ENCODE measurements around the gene CCDC183. TPM values are rescaled to one million over a fixed set of nuclear protein-coding genes. Genes with fewer than 3 reads are reported as not detected.

CCDC183 gene
- total and polyA plus RNA-seq, 8 donors: 2.4 to 10.7 (median 3.1) TPM

DNA sequence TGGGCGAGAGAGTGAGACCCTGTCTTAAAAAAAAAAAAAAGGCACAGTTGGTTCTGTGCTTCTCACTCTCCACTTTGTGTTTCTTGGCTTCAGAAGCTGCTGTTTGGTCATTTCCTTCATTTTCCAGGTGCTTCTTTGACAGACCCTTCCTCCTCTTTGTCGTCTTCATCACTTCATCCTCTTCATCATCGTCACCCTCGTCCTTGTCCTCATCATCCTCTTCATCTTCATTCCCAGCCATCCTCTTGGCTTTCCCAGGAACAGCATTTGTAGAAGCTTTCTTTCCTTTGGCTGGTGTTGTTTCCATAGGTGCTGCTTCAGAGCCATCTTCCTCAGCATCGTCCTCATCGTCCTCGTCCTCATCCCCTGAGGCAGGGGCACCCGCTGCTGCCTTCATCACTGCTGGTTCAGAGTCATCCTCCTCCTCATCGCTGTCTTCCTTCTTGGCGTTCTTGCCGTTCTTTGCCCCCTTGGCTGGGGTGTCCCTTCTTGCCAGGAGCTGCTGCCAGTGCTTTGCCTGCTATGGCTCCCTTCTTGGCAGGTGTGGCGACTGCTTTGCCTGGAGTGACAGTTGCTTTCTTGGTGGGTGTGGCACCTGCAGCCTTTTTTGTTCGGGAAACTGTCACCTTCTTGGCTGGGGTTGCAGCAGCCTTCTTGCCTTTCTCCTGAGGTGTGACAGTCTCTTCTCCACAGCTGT is 18.7 kb downstream of the CCDC183 start:
- intact Hi-C loops (cut with DNase I): no loop called here
- no peak for TF ChIP-seq CTCF (IDR thresholded peaks at IDR 0.05)
- Histone ChIP-seq H3K27ac (no peak overlapping the region), H3K27me3 (no peaks in the 10 kb centered on the region), H3K4me3 (no peak overlapping the region), H3K36me3 (no peaks in the 10 kb centered on the region), H3K9me3 (no peaks in the 10 kb centered on the region), H3K4me1 (peaks cover under 1 to 8% (median under 1%) of the 10 kb centered on the region in 3 donors)
- ATAC-seq: no peak
- DNase-seq: peak in 1 of 6 donors; percentile 28
- FAIRE-seq: no peak
- 89 to 92% methylated on average over 13 of the region's 13 CpGs for WGBS, 2 donors

DNA sequence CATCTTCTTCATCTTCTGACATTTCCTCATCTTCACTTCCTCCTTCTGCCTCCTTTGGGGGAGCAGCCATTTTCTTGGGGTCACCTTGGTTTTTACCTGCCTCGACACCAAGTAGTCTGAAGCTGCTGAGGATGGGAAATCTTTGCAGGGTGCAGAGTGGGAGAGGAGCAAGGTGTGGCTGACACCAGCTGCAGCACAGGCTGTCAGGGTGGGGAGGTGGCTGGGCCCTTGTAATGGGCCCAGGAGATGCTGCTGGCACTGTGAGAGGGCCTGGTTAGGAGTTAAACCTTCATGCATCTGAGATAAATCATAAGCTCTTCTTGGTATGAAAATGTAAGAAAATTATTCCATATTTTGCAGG is 19.3 kb downstream of the CCDC183 start:
- H3K9me3 ChIP-seq: no peaks in the 10 kb centered on the region
- peaks cover 0 to 5% (median 0%) of the 10 kb centered on the region in 3 donors for H3K4me1 ChIP-seq
- DNase-seq (peak in 1 of 6 donors; percentile 9), ATAC-seq (no peak), FAIRE-seq (no peak)
- H3K36me3 ChIP-seq: no peaks in the 10 kb centered on the region
- no peaks in the 10 kb centered on the region for H3K27me3 ChIP-seq
- 0% methylated on average over 1 of the region's 1 CpG for WGBS, 2 donors
- intact Hi-C loops (cut with DNase I): no loop called here
- no peak overlapping the region for H3K4me3 ChIP-seq
- TF ChIP-seq CTCF (IDR thresholded peaks at IDR 0.05): no peak
- no peak overlapping the region for H3K27ac ChIP-seq

DNA sequence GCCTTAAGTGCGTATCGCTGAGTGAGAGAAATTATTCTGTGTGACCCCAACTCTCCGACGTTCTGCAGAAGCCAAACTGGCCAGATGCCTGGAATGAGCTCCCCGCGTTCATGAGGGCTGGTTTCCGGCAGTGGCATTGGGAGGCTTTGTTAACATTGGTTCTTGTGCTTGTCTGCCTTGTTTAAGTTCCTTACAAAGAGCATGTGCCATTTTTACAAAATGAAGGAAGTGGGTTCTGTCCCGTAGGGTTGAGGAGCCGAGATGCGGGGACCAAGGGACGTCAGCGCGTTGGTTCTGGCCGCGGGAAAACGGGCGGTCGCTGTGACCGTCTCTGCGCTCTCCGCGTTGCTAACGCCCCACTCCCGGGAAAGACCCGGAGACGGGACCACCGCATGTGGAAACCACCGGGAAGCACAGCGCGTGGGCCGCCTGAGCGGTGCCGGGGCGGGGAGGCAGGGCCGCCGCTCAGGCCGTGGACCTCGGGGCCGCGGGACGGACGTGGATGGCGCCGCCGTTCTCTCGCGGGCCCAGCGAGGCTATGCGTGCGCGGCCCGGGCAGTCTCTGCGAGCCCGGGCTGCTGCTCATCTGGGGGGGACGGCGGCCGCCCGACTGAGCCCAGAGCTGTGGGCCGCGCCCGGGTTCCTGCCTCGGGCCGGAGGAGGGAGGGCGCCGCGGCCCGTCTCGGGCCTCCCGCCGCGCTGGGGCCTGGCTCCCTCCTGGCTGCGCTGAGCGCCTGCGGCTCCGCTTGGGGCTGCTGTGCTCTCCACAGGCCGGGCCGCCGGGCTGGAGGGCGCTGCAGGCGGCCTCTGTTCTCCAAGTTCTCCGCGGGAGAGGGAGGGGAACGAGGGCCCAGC is 25.1 kb downstream of the CCDC183 start:
- Histone ChIP-seq H3K27ac (no peak overlapping the region), H3K27me3 (no peaks in the 10 kb centered on the region), H3K4me3 (peak overlapping the region in 1 of 4 donors; percentile 10), H3K9me3 (no peaks in the 10 kb centered on the region), H3K4me1 (no peaks in the 10 kb centered on the region), H3K36me3 (peaks cover 0 to 8% (median 5%) of the 10 kb centered on the region in 3 donors)
- FAIRE-seq: no peak
- DNase-seq: peak in 3 of 6 donors; percentile 27 to 63 (median 43)
- 75 to 79% methylated on average over 64 to 83 of the region's 83 CpGs for WGBS, 2 donors
- intact Hi-C loops (cut with DNase I): no loop called here
- peak in 3 of 4 donors; percentile 6 to 44 (median 30) for ATAC-seq
- no peak for TF ChIP-seq CTCF (IDR thresholded peaks at IDR 0.05)

DNA sequence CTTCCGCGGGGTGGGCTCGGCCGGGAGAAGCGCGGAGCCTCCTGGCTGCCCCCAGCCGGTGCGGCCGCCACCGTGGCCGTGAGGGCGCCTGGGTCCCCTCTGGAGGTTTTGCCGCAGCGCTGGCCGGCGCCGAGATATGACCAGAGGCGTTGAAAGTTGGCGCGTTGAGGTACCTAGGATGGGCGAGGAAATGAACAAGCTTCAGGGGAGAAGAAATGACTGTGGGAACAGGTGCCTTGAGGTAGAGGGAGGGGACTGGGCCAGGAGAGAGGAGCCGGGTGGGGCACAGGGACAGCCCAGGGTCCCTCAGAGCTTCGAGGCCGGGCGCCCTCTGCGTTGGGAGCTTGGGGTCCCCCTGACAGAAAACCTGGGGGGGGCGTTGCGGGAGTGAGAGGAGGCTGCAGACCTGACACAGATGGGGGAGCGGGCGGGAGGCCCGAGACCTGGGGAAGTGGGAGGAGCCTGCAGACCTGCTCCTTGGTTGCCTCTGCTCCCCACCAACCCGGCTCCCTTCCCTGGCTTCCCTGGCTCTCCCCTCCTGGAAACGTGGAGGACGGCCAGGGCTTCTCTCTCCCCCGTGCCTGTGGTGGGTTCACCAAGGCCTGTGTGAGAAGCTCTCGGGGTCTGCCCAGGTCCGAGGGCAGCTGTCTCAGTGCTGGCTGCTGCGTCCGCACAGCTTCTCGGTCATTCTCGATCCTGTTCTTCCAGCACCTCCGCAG is 25.8 kb downstream of the CCDC183 start:
- DNase-seq: peak in 4 of 6 donors; percentile 13 to 74 (median 48)
- no peak overlapping the region for H3K27ac ChIP-seq
- H3K36me3 ChIP-seq: peaks cover 0 to 8% (median 5%) of the 10 kb centered on the region in 3 donors
- H3K4me1 ChIP-seq: peaks cover 0 to 7% (median 0%) of the 10 kb centered on the region in 3 donors
- 89% methylated on average over 38 to 42 of the region's 42 CpGs for WGBS, 2 donors
- no peak for ATAC-seq
- H3K9me3 ChIP-seq: no peaks in the 10 kb centered on the region
- H3K27me3 ChIP-seq: no peaks in the 10 kb centered on the region
- no peak for TF ChIP-seq CTCF (IDR thresholded peaks at IDR 0.05)
- no peak for FAIRE-seq
- intact Hi-C loops (cut with DNase I): no loop called here
- H3K4me3 ChIP-seq: no peak overlapping the region

All from pancreas (tissue), 10 donors.